Measurements from ENCODE around the gene SETDB2.

DNA sequence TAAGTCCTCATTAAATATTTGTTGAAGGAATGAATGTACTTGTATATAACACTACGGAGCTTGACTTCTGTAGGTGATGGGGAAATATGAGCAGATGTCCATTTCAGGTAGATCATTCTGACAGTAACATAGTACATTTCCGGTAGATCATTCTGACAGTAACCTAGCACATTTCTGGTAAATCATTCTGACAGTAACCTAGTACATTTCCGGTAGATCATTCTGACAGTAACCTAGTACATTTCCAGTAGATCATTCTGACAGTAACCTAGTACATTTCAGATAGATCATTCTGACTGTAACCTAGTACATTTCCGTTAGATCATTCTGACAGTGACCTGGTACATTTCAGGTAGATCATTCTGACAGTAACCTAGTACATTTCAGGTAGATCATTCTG lies 54.1 kb downstream of the SETDB2 start:
- TF ChIP-seq, protein P1, sequence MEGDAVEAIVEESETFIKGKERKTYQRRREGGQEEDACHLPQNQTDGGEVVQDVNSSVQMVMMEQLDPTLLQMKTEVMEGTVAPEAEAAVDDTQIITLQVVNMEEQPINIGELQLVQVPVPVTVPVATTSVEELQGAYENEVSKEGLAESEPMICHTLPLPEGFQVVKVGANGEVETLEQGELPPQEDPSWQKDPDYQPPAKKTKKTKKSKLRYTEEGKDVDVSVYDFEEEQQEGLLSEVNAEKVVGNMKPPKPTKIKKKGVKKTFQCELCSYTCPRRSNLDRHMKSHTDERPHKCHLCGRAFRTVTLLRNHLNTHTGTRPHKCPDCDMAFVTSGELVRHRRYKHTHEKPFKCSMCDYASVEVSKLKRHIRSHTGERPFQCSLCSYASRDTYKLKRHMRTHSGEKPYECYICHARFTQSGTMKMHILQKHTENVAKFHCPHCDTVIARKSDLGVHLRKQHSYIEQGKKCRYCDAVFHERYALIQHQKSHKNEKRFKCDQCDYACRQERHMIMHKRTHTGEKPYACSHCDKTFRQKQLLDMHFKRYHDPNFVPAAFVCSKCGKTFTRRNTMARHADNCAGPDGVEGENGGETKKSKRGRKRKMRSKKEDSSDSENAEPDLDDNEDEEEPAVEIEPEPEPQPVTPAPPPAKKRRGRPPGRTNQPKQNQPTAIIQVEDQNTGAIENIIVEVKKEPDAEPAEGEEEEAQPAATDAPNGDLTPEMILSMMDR (IDR thresholded peaks at IDR 0.05): no peak
- no peak for TF ChIP-seq POLR2A (IDR thresholded peaks at IDR 0.05)

Data from prostate gland (tissue), 2 donors.